H1 (cell line): Measurements from ENCODE around the gene CKB. TPM values are rescaled to one million over a fixed set of nuclear protein-coding genes. Genes with fewer than 3 reads are reported as not detected.

Experiments
- CTCF ChIA-PET: fragments of 300-600 bp; sonication (Branson Sonifier 250); formaldehyde crosslinking; loops from one replicate; lab custom pipeline; 2021; ENCODE audit not compliant: partially characterized antibody; lab: Charles Lee
- POLR2A ChIA-PET: fragments of 300-600 bp; sonication (Branson Sonifier 250); formaldehyde crosslinking; loops from one replicate; lab custom pipeline; 2021; ENCODE audit warnings: inconsistent platforms; ENCODE audit not compliant: partially characterized antibody; lab: Charles Lee
- DNase-seq, 2 experiments: peaks; one replicate each; pipeline versions ENCODE4 v3.0.0 to v3.0.0-alpha.2; 2010 to 2022; ENCODE audit warnings: low spot score in 2 of 2, low read depth in 1 of 2, mixed read lengths in 1 of 2
- FAIRE-seq: peaks from 2 replicates; lab custom pipeline; 2011; peaks lifted over from hg19 to GRCh38; lab: Jason Lieb, UNC
- H2AFZ ChIP-seq: 2 replicates; pipeline ENCODE4 v1.8.1; 2012; ENCODE audit warnings: low read length, inconsistent platforms
- H2AK5ac ChIP-seq: 2 replicates; pipeline ENCODE4 v1.6.1; 2013; ENCODE audit warnings: low read depth, low read length
- H2BK120ac ChIP-seq: replicated peaks from 2 replicates; pipeline ENCODE3; 2013; ENCODE audit warnings: low read depth, low read length, inconsistent platforms
- H2BK12ac ChIP-seq: 2 replicates; pipeline ENCODE4 v1.6.1; 2013; ENCODE audit warnings: low read depth, low read length
- H2BK15ac ChIP-seq: 2 replicates; pipeline ENCODE4 v1.6.1; 2013; ENCODE audit warnings: low read length
- H2BK20ac ChIP-seq: 2 replicates; pipeline ENCODE4 v1.6.1; 2013; ENCODE audit warnings: low read length
- H2BK5ac ChIP-seq: 2 replicates; pipeline ENCODE4 v1.6.1; 2013; ENCODE audit warnings: low read depth, low read length
- H3K14ac ChIP-seq: 2 replicates; pipeline ENCODE4 v1.6.1; 2013; ENCODE audit warnings: inconsistent platforms; ENCODE audit not compliant: insufficient read length
- H3K18ac ChIP-seq: 2 replicates; pipeline ENCODE4 v1.6.1; 2013; ENCODE audit warnings: low read length; ENCODE audit errors: extremely low read depth
- H3K23ac ChIP-seq: 2 replicates; pipeline ENCODE4 v1.6.1; 2013; ENCODE audit warnings: inconsistent platforms; ENCODE audit not compliant: insufficient read length
- H3K23me2 ChIP-seq: 2 replicates; pipeline ENCODE4 v1.6.1; 2013; ENCODE audit warnings: low read depth, low read length
- H3K27ac ChIP-seq: 2 replicates; pipeline ENCODE4 v1.6.1; 2011; ENCODE audit warnings: low read depth, low read length, inconsistent platforms
- H3K27me3 ChIP-seq, 4 experiments: replicated peaks in 1 of 4; 1 replicate in 1 of 4; 2 replicates in 3 of 4; pipeline versions ENCODE4 v1.6.1 to v1.8.1; 2011 to 2013; ENCODE audit warnings: low read length in 3 of 4, mild to moderate bottlenecking in 3 of 4, inconsistent platforms in 2 of 4, mixed read lengths in 2 of 4, moderate library complexity in 1 of 4; ENCODE audit not compliant: control insufficient read depth in 3 of 4, insufficient read depth in 3 of 4; ENCODE audit errors: extremely low read depth in 1 of 4
- H3K36me3 ChIP-seq, 4 experiments: 2 replicates each; pipeline versions ENCODE4 v1.6.1 to v1.8.1; 2011 to 2013; ENCODE audit warnings: mild to moderate bottlenecking in 4 of 4, low read length in 3 of 4, moderate library complexity in 2 of 4, control low read depth in 1 of 4, inconsistent platforms in 1 of 4; ENCODE audit not compliant: insufficient read depth in 4 of 4, control insufficient read depth in 2 of 4
- H3K4ac ChIP-seq: replicated peaks from 2 replicates; pipeline ENCODE3; 2013; ENCODE audit warnings: low read length, low read depth, mixed read lengths, inconsistent platforms; ENCODE audit not compliant: insufficient read length
- H3K4me1 ChIP-seq, 4 experiments: replicated peaks in 1 of 4; 1 replicate in 1 of 4; 2 replicates in 3 of 4; pipeline versions ENCODE4 v1.6.1 to v1.8.1; 2011 to 2013; ENCODE audit warnings: low read length in 3 of 4, inconsistent platforms in 2 of 4, mixed read lengths in 1 of 4; ENCODE audit not compliant: insufficient read depth in 4 of 4, control insufficient read depth in 3 of 4
- H3K4me2 ChIP-seq, 2 experiments: 2 replicates each; pipeline versions ENCODE4 v1.6.1 to v1.8.1; 2011 to 2013; ENCODE audit warnings: low read depth in 2 of 2, low read length in 2 of 2, control low read depth in 1 of 2, inconsistent platforms in 1 of 2, mild to moderate bottlenecking in 1 of 2; ENCODE audit not compliant: insufficient read depth in 1 of 2
- H3K4me3 ChIP-seq, 4 experiments: fragments of 200-600, 300-600 bp in 1 of 4; sonication (generic), shearing (Covaris generic), sonication (Bioruptor Twin) in 1 of 4; 2 replicates each; pipeline versions ENCODE4 v1.5.1 to v1.8.1; 2011 to 2016; ENCODE audit warnings: low read length in 4 of 4, low read depth in 3 of 4, control low read depth in 2 of 4, inconsistent platforms in 2 of 4, mild to moderate bottlenecking in 2 of 4, mixed read lengths in 1 of 4, moderate library complexity in 1 of 4; ENCODE audit not compliant: insufficient read depth in 2 of 4; ENCODE audit errors: extremely low read depth in 1 of 4
- H3K56ac ChIP-seq: replicated peaks from 2 replicates; pipeline ENCODE3; 2013; ENCODE audit warnings: low read depth, mild to moderate bottlenecking, mixed read lengths, low read length, inconsistent platforms; ENCODE audit not compliant: insufficient read length
- H3K79me1 ChIP-seq: 2 replicates; pipeline ENCODE4 v1.6.1; 2013; ENCODE audit warnings: low read depth, low read length, control low read depth
- H3K79me2 ChIP-seq, 2 experiments: 2 replicates each; pipeline versions ENCODE4 v1.6.1 to v1.8.1; 2012 to 2013; ENCODE audit warnings: low read length in 2 of 2, mild to moderate bottlenecking in 2 of 2, inconsistent platforms in 1 of 2; ENCODE audit not compliant: insufficient read depth in 2 of 2, control insufficient read depth in 1 of 2
- H3K9ac ChIP-seq, 4 experiments: replicated peaks in 1 of 4; 1 replicate in 1 of 4; 2 replicates in 3 of 4; pipeline versions ENCODE4 v1.6.1 to v1.8.1; 2011 to 2013; ENCODE audit warnings: low read depth in 3 of 4, low read length in 3 of 4, control low read depth in 2 of 4, mild to moderate bottlenecking in 2 of 4, moderate library complexity in 2 of 4, inconsistent platforms in 1 of 4; ENCODE audit errors: extremely low read depth in 1 of 4
- H3K9me3 ChIP-seq, 2 experiments: 2 replicates each; pipeline versions ENCODE4 v1.6.1 to v1.8.1; 2012 to 2013; ENCODE audit warnings: mild to moderate bottlenecking in 2 of 2, moderate library complexity in 2 of 2, control low read depth in 1 of 2, inconsistent platforms in 1 of 2, low read depth in 1 of 2, low read length in 1 of 2, mixed read lengths in 1 of 2; ENCODE audit not compliant: insufficient read depth in 2 of 2
- H4K20me1 ChIP-seq, 2 experiments: replicated peaks in 1 of 2; 2 replicates each; pipeline versions ENCODE3 to v1.8.1; 2011 to 2013; ENCODE audit warnings: inconsistent platforms in 2 of 2, low read length in 2 of 2, mild to moderate bottlenecking in 1 of 2; ENCODE audit not compliant: insufficient read depth in 2 of 2, control insufficient read depth in 1 of 2
- H4K5ac ChIP-seq: 2 replicates; pipeline ENCODE4 v1.6.1; 2013; ENCODE audit warnings: low read length, low read depth, mixed read lengths, inconsistent platforms; ENCODE audit not compliant: insufficient read length
- H4K8ac ChIP-seq: 2 replicates; pipeline ENCODE4 v1.8.0; 2013; ENCODE audit warnings: mild to moderate bottlenecking, moderate library complexity, low read length, inconsistent platforms; ENCODE audit not compliant: insufficient read depth; ENCODE audit errors: extremely low read depth
- H4K91ac ChIP-seq: replicated peaks from 2 replicates; pipeline ENCODE3; 2013; ENCODE audit warnings: low read length, mixed read lengths, inconsistent platforms; ENCODE audit not compliant: insufficient read length
- ASH2L ChIP-seq: fragments of 200-600, 300-600 bp; sonication (generic); IDR thresholded peaks from one replicate; pipeline ENCODE4 v1.7.1; 2017; ENCODE audit warnings: low read length
- BCL11A ChIP-seq, 2 experiments: IDR thresholded peaks; one replicate each; pipeline ENCODE4 v1.6.1; 2011; ENCODE audit warnings: low read depth in 2 of 2, low read length in 2 of 2, mild to moderate bottlenecking in 2 of 2
- CBX8 ChIP-seq: fragments of 300-800, 300-1000 bp; sonication (generic); IDR thresholded peaks from 2 replicates; pipeline ENCODE4 v1.7.1; 2016; ENCODE audit warnings: low read depth, low read length, borderline replicate concordance
- CREB1 ChIP-seq: IDR thresholded peaks from 2 replicates; pipeline ENCODE4 v1.6.1; 2012; ENCODE audit warnings: inconsistent platforms
- FOSL1 ChIP-seq: IDR thresholded peaks from 2 replicates; pipeline ENCODE4 v1.6.1; 2011; ENCODE audit warnings: mild to moderate bottlenecking, low read depth, low read length, moderate library complexity; ENCODE audit not compliant: insufficient read depth
- HDAC6 ChIP-seq: IDR thresholded peaks from one replicate; pipeline ENCODE4 v1.7.1; 2012; ENCODE audit warnings: low read depth, mild to moderate bottlenecking, inconsistent platforms, low read length, moderate library complexity
- JUND ChIP-seq: IDR thresholded peaks from 2 replicates; pipeline ENCODE4 v1.6.1; 2011; ENCODE audit warnings: mild to moderate bottlenecking, improper control_type of control experiment, low read length
- KDM1A ChIP-seq: fragments of 200-600, 300-600 bp; sonication (generic); IDR thresholded peaks from 2 replicates; pipeline ENCODE4 v1.7.1; 2016; ENCODE audit warnings: mild to moderate bottlenecking, low read length, borderline replicate concordance
- NANOG ChIP-seq: IDR thresholded peaks from 2 replicates; pipeline ENCODE4 v1.6.1; 2011; ENCODE audit warnings: low read length, low read depth, mild to moderate bottlenecking, inconsistent platforms; ENCODE audit not compliant: insufficient read depth, poor library complexity, severe bottlenecking
- POLR2A ChIP-seq, 2 experiments: IDR thresholded peaks; 1 replicate in 1 of 2; 2 replicates in 1 of 2; pipeline ENCODE4 v1.6.1; 2011; ENCODE audit warnings: low read depth in 2 of 2, low read length in 2 of 2, mild to moderate bottlenecking in 2 of 2; ENCODE audit errors: control extremely low read depth in 1 of 2
- RXRA ChIP-seq: IDR thresholded peaks from 2 replicates; pipeline ENCODE4 v1.6.1; 2011; ENCODE audit warnings: low read depth, mild to moderate bottlenecking, low read length, moderate library complexity; ENCODE audit not compliant: insufficient read depth
- WGBS, 2 experiments: shearing (Covaris generic) in 1 of 2; methylation state at CpG; one replicate each; pipeline versions ENCODE4 v1.1.6 to v1.1.7; 2013 to 2015; ENCODE audit warnings: low lambda C conversion rate in 2 of 2, mixed read lengths in 2 of 2, inconsistent platforms in 1 of 2, low coverage in 1 of 2, missing lambda C conversion rate in 1 of 2; ENCODE audit not compliant: insufficient replicate concordance in 2 of 2, insufficient coverage in 1 of 2, insufficient read length in 1 of 2; ENCODE audit errors: extremely low coverage in 1 of 2, missing lambda C conversion rate in 1 of 2; 5-methylcytosine and 5-hydroxymethylcytosine counted together
- polyA plus RNA-seq, 7 experiments: library from polyadenylated mRNA; depleted of rRNA in 3 of 7; stranded (reverse) in 5 of 7; unstranded in 2 of 7; fragments of >200 nt in 5 of 7; fragments of 200-250 nt in 2 of 7; gene quantifications; 1 replicate in 5 of 7; 2 replicates in 1 of 7; 4 replicates in 1 of 7; pipeline versions ENCODE4 v1.2.1 to v1.2.3, GENCODE V29; 2011 to 2013; ENCODE audit warnings: missing spikeins in 2 of 7, mixed read lengths in 2 of 7
- total RNA-seq: library from RNA; stranded (reverse); fragmentation: NEBNext Ultra II Directional; extraction: Animal tissue kit (Norgen Biotek cat#: 25700); gene quantifications from 2 replicates; pipeline ENCODE4 v1.2.1, GENCODE V29; 2021
- TF ChIP-seq, protein P1 (sequence below): IDR thresholded peaks from 2 replicates; pipeline ENCODE4 v1.6.1; 2011; ENCODE audit warnings: low read depth, mild to moderate bottlenecking, low read length; ENCODE audit not compliant: insufficient read depth

The CKB gene
- total and polyA plus RNA-seq, 2 of the 8 experiments (the other 6 are each of a cell fraction or from before 2014, with no cell fraction given), result 538 to 950 TPM

- H3K79me1 ChIP-seq, result no peaks in the 10 kb centered on the region
- no peak for FAIRE-seq
- no peaks in the 10 kb centered on the region; a peak in 2 of 7 replicates for H3K27me3 ChIP-seq
- no peak overlapping the region for H4K91ac ChIP-seq
- ChIA-PET CTCF (interaction anchor here (0.9 to 28.8 kb wide), 6 partner anchors 8 to 30 kb away, joined by 3 to 921 read pairs (median 6); partner anchors contain the start of genes CKB and TRMT61A), POLR2A (interaction anchor here (0.8 to 29.8 kb wide), 9 partner anchors 8 to 66 kb away, joined by 3 to 844 read pairs (median 3); partner anchors contain the start of genes BAG5, CKB and TRMT61A)
- H3K79me2 ChIP-seq, result no peaks in the 10 kb centered on the region
- H3K9ac ChIP-seq, result no peak overlapping the region
- H3K4ac ChIP-seq, result no peak overlapping the region
- no peaks in the 10 kb centered on the region for H3K9me3 ChIP-seq
- H3K4me2 ChIP-seq, result no peak overlapping the region
- H3K18ac ChIP-seq, result no peak overlapping the region
- no peak for DNase-seq
- H2BK20ac ChIP-seq, result no peak overlapping the region
- H3K27ac ChIP-seq, result no peak overlapping the region
- no peaks in the 10 kb centered on the region for H3K23me2 ChIP-seq
- H3K36me3 ChIP-seq, result peaks cover 0 to 11% (median 0%) of the 10 kb centered on the region in 4 experiments; a peak in 1 of 8 replicates
- H3K56ac ChIP-seq, result no peak overlapping the region
- H2AFZ ChIP-seq, result no peak overlapping the region
- no peak overlapping the region for H3K4me3 ChIP-seq
- H2BK120ac ChIP-seq, result no peak overlapping the region
- WGBS, 2 experiments, result 86% methylated on average over 26 of the region's 28 CpGs; no CpG with 5 or more reads in 1 of the 2 experiments
- H4K8ac ChIP-seq, result 0 out of 2 replicates have a peak overlapping the region, but pooled peaks have one; percentile 68
- no peak overlapping the region for H2AK5ac ChIP-seq
- no peak overlapping the region for H2BK5ac ChIP-seq
- 0 out of 2 replicates have a peak overlapping the region, but pooled peaks have one; percentile 39 for H2BK12ac ChIP-seq
- no peak overlapping the region for H4K5ac ChIP-seq
- H2BK15ac ChIP-seq, result no peak overlapping the region
- peaks cover 0 to 31% (median 28%) of the 10 kb centered on the region in 4 experiments; a peak in 6 of 7 replicates for H3K4me1 ChIP-seq
- peaks cover 0 to 18% of the 10 kb centered on the region in 2 experiments for H4K20me1 ChIP-seq
- H3K14ac ChIP-seq, result no peak overlapping the region
- no peak overlapping the region for H3K23ac ChIP-seq
- no peak for TF ChIP-seq KDM1A
- TF ChIP-seq BCL11A (IDR thresholded peaks at IDR 0.05; ENCODE audit: low read depth in 2 of 2, low read length in 2 of 2), result no peak
- TF ChIP-seq FOSL1, result no peak
- TF ChIP-seq, protein P1, sequence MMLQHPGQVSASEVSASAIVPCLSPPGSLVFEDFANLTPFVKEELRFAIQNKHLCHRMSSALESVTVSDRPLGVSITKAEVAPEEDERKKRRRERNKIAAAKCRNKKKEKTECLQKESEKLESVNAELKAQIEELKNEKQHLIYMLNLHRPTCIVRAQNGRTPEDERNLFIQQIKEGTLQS, result no peak
- no peak for TF ChIP-seq CREB1
- no peak for TF ChIP-seq ASH2L
- TF ChIP-seq CBX8, result no peak
- no peak for TF ChIP-seq POLR2A (IDR thresholded peaks at IDR 0.05; ENCODE audit: control extremely low read depth in 1 of 2, low read depth in 2 of 2, low read length in 2 of 2)
- no peak for TF ChIP-seq RXRA
- no peak for TF ChIP-seq NANOG
- TF ChIP-seq JUND, result no peak
- TF ChIP-seq HDAC6, result no peak
Observed at GRCh38 chr14:103539056-103539825, 16.6 kb upstream of the CKB start.
